Mucosa of descending colon (tissue), 3 donors: ENCODE data around the gene HOXD3. TPM values are rescaled to one million over a fixed set of nuclear protein-coding genes. Genes with fewer than 3 reads are reported as not detected.

ENCODE experiments used
- ATAC-seq: fragments of 200-7000 bp; cut with Tn5 transposase; one replicate; pipeline ENCODE4 v1.9.1; 2020; ENCODE audit warnings: mild to moderate bottlenecking, moderate library complexity
- DNase-seq, 3 donors: peaks; one replicate each; pipeline ENCODE4 v3.0.0-alpha.2; 2020
- H3K36me3 ChIP-seq: fragments of 200-600 bp; one replicate; pipeline ENCODE4 v1.8.0; 2021; ENCODE audit warnings: low read depth, mild to moderate bottlenecking
- H3K4me1 ChIP-seq: fragments of 200-600 bp; one replicate; pipeline ENCODE4 v1.8.0; 2021; ENCODE audit warnings: low read depth, mild to moderate bottlenecking
- H3K4me3 ChIP-seq: fragments of 200-600 bp; one replicate; pipeline ENCODE4 v1.8.0; 2021; ENCODE audit warnings: mild to moderate bottlenecking
- H3K9me3 ChIP-seq: fragments of 200-600 bp; one replicate; pipeline ENCODE4 v1.8.0; 2021; ENCODE audit warnings: mild to moderate bottlenecking
- CTCF ChIP-seq: fragments of 200-600 bp; IDR thresholded peaks from one replicate; pipeline ENCODE4 v1.8.0; 2022; ENCODE audit warnings: antibody characterized with exemption, mild to moderate bottlenecking
- intact Hi-C, 2 donors: fragments of 100-400 bp; cut with DNase I in 1 of 2; cut with micrococcal nuclease in 1 of 2; formaldehyde crosslinking; loops; one replicate each; pipeline versions ENCODE4 v1.11.0 to v1.11.1; 2022; cut with DNase I, micrococcal nuclease
- total RNA-seq, 3 donors: library from RNA; stranded (reverse); fragmentation: NEBNext Ultra II Directional in 2 of 3; extraction: Animal tissue kit (Norgen Biotek cat#: 25700) in 2 of 3; gene quantifications; one replicate each; pipeline versions ENCODE4 v1.2.1 to v1.2.4, GENCODE V29; 2021 to 2023
- donor health status: DM: no; HTN: no; CAD: no; lungs with moderate emphysema.
- donor health status: DM: no; HTN: no; CAD: no.
- donor health status: DM: no; HTN: yes; CAD: no.

The HOXD3 gene
- total RNA-seq, 3 donors from 2014 or later, result 5.8 to 7.0 (median 6.0) TPM

- intact Hi-C loops, result no loop called here
- ATAC-seq, result peak; percentile 4
- no peak overlapping the region for H3K4me3 ChIP-seq
Measured at GRCh38 chr2:176158186-176158591, 1.1 kb downstream of the HOXD3 start.

GRCh38 chr2:176158855-176159662, 2.0 kb downstream of the HOXD3 start:
- no peaks in the 10 kb centered on the region for H3K36me3 ChIP-seq
- no peak for TF ChIP-seq CTCF
- H3K9me3 ChIP-seq, result no peaks in the 10 kb centered on the region
- intact Hi-C loops, result no loop called here
- H3K4me1 ChIP-seq, result peaks cover 15% of the 10 kb centered on the region
- ATAC-seq (peak; percentile 68), DNase-seq (no peak)
- no peak overlapping the region for H3K4me3 ChIP-seq

More at GRCh38 chr2:176158186-176158591, 1.1 kb downstream of the HOXD3 start:
- no peaks in the 10 kb centered on the region for H3K36me3 ChIP-seq
- no peak for TF ChIP-seq CTCF
- H3K4me1 ChIP-seq, result peaks cover 15% of the 10 kb centered on the region
- DNase-seq, result no peak
- H3K9me3 ChIP-seq, result no peaks in the 10 kb centered on the region

GRCh38 chr2:176159663-176160250, 2.6 kb downstream of the HOXD3 start:
- Histone ChIP-seq H3K9me3 (no peaks in the 10 kb centered on the region), H3K4me3 (no peak overlapping the region), H3K36me3 (no peaks in the 10 kb centered on the region), H3K4me1 (peaks cover 15% of the 10 kb centered on the region)
- intact Hi-C loops, result no loop called here
- no peak for DNase-seq
- ATAC-seq, result no peak
- no peak for TF ChIP-seq CTCF

- H3K9me3 ChIP-seq, result no peaks in the 10 kb centered on the region
- peaks cover 15% of the 10 kb centered on the region for H3K4me1 ChIP-seq
- no peak overlapping the region for H3K4me3 ChIP-seq
- intact Hi-C loops, result no loop called here
- no peaks in the 10 kb centered on the region for H3K36me3 ChIP-seq
- ATAC-seq, result no peak
- no peak for TF ChIP-seq CTCF
- no peak for DNase-seq
Measured at GRCh38 chr2:176160251-176160985, 3.3 kb downstream of the HOXD3 start.

GRCh38 chr2:176160986-176161824, 4.1 kb downstream of the HOXD3 start:
- Histone ChIP-seq H3K36me3 (no peaks in the 10 kb centered on the region), H3K4me3 (no peak overlapping the region), H3K4me1 (peaks cover 15% of the 10 kb centered on the region), H3K9me3 (no peaks in the 10 kb centered on the region)
- intact Hi-C loops, result no loop called here
- ATAC-seq (no peak), DNase-seq (no peak)
- no peak for TF ChIP-seq CTCF
